K562 (cell line): ENCODE data around the gene SLC25A17. TPM values are rescaled to one million over a fixed set of nuclear protein-coding genes. Genes with fewer than 3 reads are reported as not detected.

Experiments
- ATAC-seq: fragments of 200-7000 bp; cut with Tn5 transposase; 3 replicates; pipeline ENCODE4 v1.9.1; 2020; ENCODE audit warnings: moderate library complexity
- BruUV-seq: library from RNA; stranded (reverse); fragments of 400-500 nt; replicated peaks from 2 replicates; lab custom pipeline; 2021; lab: Mats Ljungman, UMichigan
- CTCF ChIA-PET: fragments of 300-600 bp; formaldehyde crosslinking; extraction: SDS; loops from one replicate; lab custom pipeline; 2021; ENCODE audit warnings: low intra/inter-chr PET ratio; lab: Yijun Ruan, JAX
- POLR2A ChIA-PET: fragments of 300-600, 350-650 bp; sonication (Branson Sonifier 250); formaldehyde crosslinking; extraction: SDS; loops from one replicate; lab custom pipeline; 2021; ENCODE audit warnings: antibody characterized with exemption, inconsistent platforms; lab: Yijun Ruan, JAX
- DNase-seq, 4 experiments: peaks; one replicate each; pipeline versions ENCODE4 v3.0.0 to v3.0.0-alpha.2; 2011 to 2018; ENCODE audit warnings: low spot score in 3 of 4, mixed read lengths in 3 of 4; ENCODE audit errors: extremely low read depth in 1 of 4
- FAIRE-seq: peaks from 2 replicates; lab custom pipeline; 2011; peaks lifted over from hg19 to GRCh38; lab: Jason Lieb, UNC
- H2AFZ ChIP-seq: 2 replicates; pipeline ENCODE4 v1.6.0; 2011; ENCODE audit warnings: low read depth, low read length, control low read depth, inconsistent platforms
- H3K27ac ChIP-seq: fragments of 200-600 bp; 3 replicates; pipeline ENCODE4 v1.8.0; 2011; ENCODE audit warnings: low read depth, mild to moderate bottlenecking, control low read depth, inconsistent platforms, low read length, moderate library complexity, mixed read lengths; ENCODE audit errors: extremely low read depth
- H3K27me3 ChIP-seq, 2 experiments: fragments of 300-600 bp in 1 of 2; 2 replicates in 1 of 2; 3 replicates in 1 of 2; pipeline versions ENCODE4 v1.6.0 to v1.8.0; 2011; ENCODE audit warnings: inconsistent platforms in 2 of 2, low read length in 2 of 2, mild to moderate bottlenecking in 1 of 2, mixed read lengths in 1 of 2, moderate library complexity in 1 of 2; ENCODE audit not compliant: control insufficient read depth in 2 of 2, insufficient read depth in 2 of 2
- H3K36me3 ChIP-seq: fragments of 300-600 bp; 3 replicates; pipeline ENCODE4 v1.8.0; 2011; ENCODE audit warnings: mild to moderate bottlenecking, low read length, inconsistent platforms; ENCODE audit not compliant: control insufficient read depth, insufficient read depth
- H3K4me1 ChIP-seq, 2 experiments: fragments of 200-600 bp in 1 of 2; replicated peaks in 1 of 2; 2 replicates in 1 of 2; 3 replicates in 1 of 2; pipeline versions ENCODE4 v1.5.1 to v1.8.0; 2011; ENCODE audit warnings: inconsistent platforms in 2 of 2, low read length in 2 of 2, mild to moderate bottlenecking in 1 of 2, mixed read lengths in 1 of 2, moderate library complexity in 1 of 2; ENCODE audit not compliant: control insufficient read depth in 2 of 2, insufficient read depth in 2 of 2
- H3K4me2 ChIP-seq: 2 replicates; pipeline ENCODE4 v1.6.1; 2011; ENCODE audit warnings: low read length, control low read depth, inconsistent platforms, mixed read lengths; ENCODE audit not compliant: insufficient read depth
- H3K4me3 ChIP-seq: fragments of 200-600 bp; sonication (generic), shearing (Covaris generic); 2 replicates; pipeline ENCODE4 v1.5.1; 2016; ENCODE audit warnings: control low read depth, inconsistent platforms
- H3K79me2 ChIP-seq: fragments of 200-600 bp; 3 replicates; pipeline ENCODE4 v1.8.0; 2011; ENCODE audit warnings: low read length, inconsistent platforms; ENCODE audit not compliant: control insufficient read depth, insufficient read depth
- H3K9ac ChIP-seq, 2 experiments: 2 replicates each; pipeline versions ENCODE4 v1.6.0 to v1.6.1; 2011; ENCODE audit warnings: low read depth in 2 of 2, low read length in 2 of 2, control low read depth in 1 of 2, inconsistent platforms in 1 of 2, mild to moderate bottlenecking in 1 of 2, mixed read lengths in 1 of 2; ENCODE audit not compliant: insufficient read depth in 1 of 2
- H3K9me1 ChIP-seq: one replicate; pipeline ENCODE4 v1.6.0; 2011; ENCODE audit warnings: inconsistent platforms, mild to moderate bottlenecking, low read length, moderate library complexity; ENCODE audit not compliant: control insufficient read depth, insufficient read depth
- H3K9me3 ChIP-seq: replicated peaks from 2 replicates; pipeline ENCODE4 v1.5.1; 2011; ENCODE audit warnings: low read depth, low read length, inconsistent platforms; ENCODE audit not compliant: control insufficient read depth, insufficient read depth
- H4K20me1 ChIP-seq: replicated peaks from 2 replicates; pipeline ENCODE4 v1.6.1; 2011; ENCODE audit warnings: low read length, inconsistent platforms, mixed read lengths; ENCODE audit not compliant: control insufficient read depth, insufficient read depth
- ARNT ChIP-seq, 2 experiments: fragments of 450-650 bp; IDR thresholded peaks; 2 replicates each; pipeline ENCODE4 v1.6.1; 2016; ENCODE audit warnings: mild to moderate bottlenecking in 1 of 2
- BRD4 ChIP-seq: fragments of 200-600 bp; sonication (generic); IDR thresholded peaks from 2 replicates; pipeline ENCODE4 v1.6.1; 2017; ENCODE audit warnings: inconsistent platforms
- CBFB ChIP-seq: sonication (generic); formaldehyde crosslinking; IDR thresholded peaks from 2 replicates; pipeline ENCODE4 v1.4.0; 2020; ENCODE audit warnings: mild to moderate bottlenecking, missing genetic modification reagents
- CBX1 ChIP-seq: sonication (generic); IDR thresholded peaks from 2 replicates; pipeline ENCODE4 v1.6.1; 2016; ENCODE audit warnings: antibody characterized with exemption, low read depth, mild to moderate bottlenecking
- CHCHD3 ChIP-seq: fragments of 250-450 bp; sonication (Bioruptor Pico); IDR thresholded peaks from 2 replicates; pipeline ENCODE4 v2.1.2; 2022; ENCODE audit warnings: mild to moderate bottlenecking
- EP300 ChIP-seq: IDR thresholded peaks from 2 replicates; pipeline ENCODE4 v1.6.1; 2012; ENCODE audit warnings: low read length, improper control_type of control experiment
- ETV1 ChIP-seq: fragments of 450-650 bp; conservative IDR thresholded peaks from 2 replicates; pipeline ENCODE4 v1.6.1; 2016; ENCODE audit warnings: missing genetic modification characterization, control low read depth, low read depth, missing compliant biosample characterization
- GTF2A2 ChIP-seq: IDR thresholded peaks from 2 replicates; pipeline ENCODE4 v1.6.1; 2016; ENCODE audit warnings: mild to moderate bottlenecking, missing genetic modification characterization, missing compliant biosample characterization
- LCOR ChIP-seq: sonication (generic); formaldehyde crosslinking; IDR thresholded peaks from 2 replicates; pipeline ENCODE4 v1.8.0; 2022; ENCODE audit warnings: mild to moderate bottlenecking, missing genetic modification reagents
- SRSF9 ChIP-seq: fragments of 200-400 bp; formaldehyde crosslinking; IDR thresholded peaks from 2 replicates; pipeline ENCODE4 v1.6.1; 2017; ENCODE audit warnings: low read depth, low read length, borderline replicate concordance
- TARDBP ChIP-seq: fragments of 450-650 bp; IDR thresholded peaks from 2 replicates; pipeline ENCODE4 v1.6.1; 2016
- THAP7 ChIP-seq: fragments of 250-450 bp; sonication (Bioruptor Pico); IDR thresholded peaks from 2 replicates; pipeline ENCODE4 v1.5.0; 2021
- ZFP36 ChIP-seq: fragments of 150-350 bp; IDR thresholded peaks from 2 replicates; pipeline ENCODE4 v1.6.1; 2018; ENCODE audit warnings: low read length, low read depth; ENCODE audit not compliant: partially characterized antibody
- ZNF174 ChIP-seq: fragments of 250-450 bp; sonication (Bioruptor Pico); IDR thresholded peaks from 2 replicates; pipeline ENCODE4 v1.4.0; 2020; ENCODE audit warnings: mild to moderate bottlenecking
- ZNF780A ChIP-seq: fragments of 250-450 bp; sonication (Bioruptor Pico); IDR thresholded peaks from 2 replicates; pipeline ENCODE4 v1.5.0; 2021; ENCODE audit warnings: mild to moderate bottlenecking
- ZSCAN29 ChIP-seq: fragments of 450-650 bp; IDR thresholded peaks from 2 replicates; pipeline ENCODE4 v1.6.1; 2017
- WGBS: fragments of 100-300 bp; shearing (Covaris generic); methylation state at CpG from one replicate; pipeline ENCODE4 v1.1.6; 2016; ENCODE audit warnings: low coverage, mixed read lengths; ENCODE audit not compliant: insufficient coverage; ENCODE audit errors: missing lambda C conversion rate; 5-methylcytosine and 5-hydroxymethylcytosine counted together
- in situ Hi-C: fragments of 300-500 bp; cut with MboI; formaldehyde crosslinking; loops from 4 replicates; pipeline ENCODE4 v1.15.0; 2018; ENCODE audit warnings: inconsistent platforms, mixed read lengths
- intact Hi-C: fragments of 100-400 bp; cut with micrococcal nuclease; formaldehyde crosslinking; loops from 2 replicates; pipeline ENCODE4 v1.14.2; 2022
- polyA plus RNA-seq, 8 experiments: library from polyadenylated mRNA; depleted of rRNA in 4 of 8; stranded (reverse) in 5 of 8; unstranded in 3 of 8; fragments of >200 nt; fragmentation: Nextera tagmentation in 2 of 8; fragmentation: Illumina TruSeq in 1 of 8; extraction: Ambion mirVana in 2 of 8; extraction: Trizol in 1 of 8; gene quantifications; 2 replicates each; pipeline versions ENCODE4 v1.2.1 to v1.2.3, GENCODE V29; 2011 to 2014; ENCODE audit warnings: inconsistent platforms in 1 of 8, missing spikeins in 1 of 8
- total RNA-seq, 7 experiments: library from RNA; depleted of rRNA in 6 of 7; stranded (reverse); fragments of >200 nt in 6 of 7; fragmentation: Illumina TruSeq in 2 of 7; extraction: Trizol in 2 of 7; gene quantifications; 2 replicates each; pipeline versions ENCODE4 v1.2.1 to v1.2.3, GENCODE V29; 2011 to 2021; ENCODE audit warnings: low replicate concordance in 1 of 7
- TF ChIP-seq, protein P1 (sequence below): fragments of 150-350 bp; IDR thresholded peaks from 2 replicates; pipeline ENCODE4 v1.6.1; 2014; ENCODE audit warnings: low read depth, mild to moderate bottlenecking, low read length, borderline replicate concordance
- TF ChIP-seq, protein P2 (sequence below): fragments of 450-650 bp; IDR thresholded peaks from 2 replicates; pipeline ENCODE4 v1.6.1; 2016; ENCODE audit warnings: missing biosample characterization, missing genetic modification characterization

The SLC25A17 gene
- total and polyA plus RNA-seq, 9 of the 15 experiments (the other 6 are each of a cell fraction or from before 2014, with no cell fraction given) = 32.6 to 136 (median 56.2) TPM

DNA sequence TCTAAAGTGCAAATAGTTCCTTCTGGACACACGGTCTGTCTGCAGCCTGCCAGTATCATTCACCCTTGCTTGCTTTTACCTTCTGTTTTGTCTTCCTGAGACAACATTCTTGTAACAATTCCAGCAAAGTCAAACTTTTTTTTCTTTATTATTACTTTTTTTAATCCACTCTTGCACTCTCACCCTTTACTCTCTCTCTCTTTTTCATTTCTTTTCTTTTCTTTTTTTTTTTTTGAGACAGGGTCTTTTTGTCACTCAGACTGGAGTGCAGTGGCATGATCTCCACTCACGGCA is 86.2 kb downstream of the SLC25A17 start:
- ATAC-seq = no peak
- no peaks in the 10 kb centered on the region for H3K36me3 ChIP-seq
- WGBS = 20% methylated on average over 2 of the region's 2 CpGs
- no peaks in the 10 kb centered on the region for H3K79me2 ChIP-seq
- no peaks in the 10 kb centered on the region; a peak in 1 of 5 replicates for H3K27me3 ChIP-seq
- no peaks in the 10 kb centered on the region for H4K20me1 ChIP-seq
- H2AFZ ChIP-seq = no peak overlapping the region
- intact Hi-C loops = no loop called here
- no peaks in the 10 kb centered on the region for H3K9me3 ChIP-seq
- TF ChIP-seq LCOR (CRISPR knock-in tag) = no peak
- no peak for TF ChIP-seq ZSCAN29
- no peak for TF ChIP-seq ETV1 (tag)
- no peak for TF ChIP-seq SRSF9
- TF ChIP-seq, protein P1, sequence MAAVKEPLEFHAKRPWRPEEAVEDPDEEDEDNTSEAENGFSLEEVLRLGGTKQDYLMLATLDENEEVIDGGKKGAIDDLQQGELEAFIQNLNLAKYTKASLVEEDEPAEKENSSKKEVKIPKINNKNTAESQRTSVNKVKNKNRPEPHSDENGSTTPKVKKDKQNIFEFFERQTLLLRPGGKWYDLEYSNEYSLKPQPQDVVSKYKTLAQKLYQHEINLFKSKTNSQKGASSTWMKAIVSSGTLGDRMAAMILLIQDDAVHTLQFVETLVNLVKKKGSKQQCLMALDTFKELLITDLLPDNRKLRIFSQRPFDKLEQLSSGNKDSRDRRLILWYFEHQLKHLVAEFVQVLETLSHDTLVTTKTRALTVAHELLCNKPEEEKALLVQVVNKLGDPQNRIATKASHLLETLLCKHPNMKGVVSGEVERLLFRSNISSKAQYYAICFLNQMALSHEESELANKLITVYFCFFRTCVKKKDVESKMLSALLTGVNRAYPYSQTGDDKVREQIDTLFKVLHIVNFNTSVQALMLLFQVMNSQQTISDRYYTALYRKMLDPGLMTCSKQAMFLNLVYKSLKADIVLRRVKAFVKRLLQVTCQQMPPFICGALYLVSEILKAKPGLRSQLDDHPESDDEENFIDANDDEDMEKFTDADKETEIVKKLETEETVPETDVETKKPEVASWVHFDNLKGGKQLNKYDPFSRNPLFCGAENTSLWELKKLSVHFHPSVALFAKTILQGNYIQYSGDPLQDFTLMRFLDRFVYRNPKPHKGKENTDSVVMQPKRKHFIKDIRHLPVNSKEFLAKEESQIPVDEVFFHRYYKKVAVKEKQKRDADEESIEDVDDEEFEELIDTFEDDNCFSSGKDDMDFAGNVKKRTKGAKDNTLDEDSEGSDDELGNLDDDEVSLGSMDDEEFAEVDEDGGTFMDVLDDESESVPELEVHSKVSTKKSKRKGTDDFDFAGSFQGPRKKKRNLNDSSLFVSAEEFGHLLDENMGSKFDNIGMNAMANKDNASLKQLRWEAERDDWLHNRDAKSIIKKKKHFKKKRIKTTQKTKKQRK = no peak
- no peak for TF ChIP-seq CBFB (CRISPR knock-in tag)
- no peak for TF ChIP-seq ZFP36
- TF ChIP-seq ZNF780A (CRISPR knock-in tag) = no peak
- TF ChIP-seq ARNT (IDR thresholded peaks at IDR 0.05) = no peak
- no peak for TF ChIP-seq CHCHD3 (CRISPR knock-in tag)
- no peak for TF ChIP-seq EP300
- TF ChIP-seq BRD4 = no peak
- TF ChIP-seq, protein P2, sequence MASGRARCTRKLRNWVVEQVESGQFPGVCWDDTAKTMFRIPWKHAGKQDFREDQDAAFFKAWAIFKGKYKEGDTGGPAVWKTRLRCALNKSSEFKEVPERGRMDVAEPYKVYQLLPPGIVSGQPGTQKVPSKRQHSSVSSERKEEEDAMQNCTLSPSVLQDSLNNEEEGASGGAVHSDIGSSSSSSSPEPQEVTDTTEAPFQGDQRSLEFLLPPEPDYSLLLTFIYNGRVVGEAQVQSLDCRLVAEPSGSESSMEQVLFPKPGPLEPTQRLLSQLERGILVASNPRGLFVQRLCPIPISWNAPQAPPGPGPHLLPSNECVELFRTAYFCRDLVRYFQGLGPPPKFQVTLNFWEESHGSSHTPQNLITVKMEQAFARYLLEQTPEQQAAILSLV (tag) = no peak
- no peak for TF ChIP-seq ZNF174 (CRISPR knock-in tag)
- no peak for TF ChIP-seq GTF2A2 (tag)
- no peak for TF ChIP-seq TARDBP
- no peak for TF ChIP-seq CBX1
- no peak for TF ChIP-seq THAP7
- H3K4me1 ChIP-seq = no peaks in the 10 kb centered on the region; a peak in 1 of 5 replicates
- CTCF ChIA-PET = no interaction called here
- DNase-seq = no peak
- no TSS peak for BruUV-seq
- no peak overlapping the region for H3K4me2 ChIP-seq
- in situ Hi-C loops = no loop called here
- H3K9me1 ChIP-seq = no peaks in the 10 kb centered on the region
- no peak overlapping the region for H3K27ac ChIP-seq
- FAIRE-seq = no peak
- H3K4me3 ChIP-seq = no peak overlapping the region
- POLR2A ChIA-PET = no interaction called here
- H3K9ac ChIP-seq = no peak overlapping the region
